Muscle of leg (tissue), 11 donors: ENCODE results near the gene CCDC12. TPM values are rescaled to one million over a fixed set of nuclear protein-coding genes. Genes with fewer than 3 reads are reported as not detected.

ENCODE experiments used
- DNase-seq: peaks from one replicate; pipeline ENCODE4 v3.0.0; 2013
- H3K27ac ChIP-seq: one replicate; pipeline ENCODE4 v1.5.1; 2013; ENCODE audit warnings: mild to moderate bottlenecking, low read length, control low read depth
- H3K27me3 ChIP-seq: one replicate; pipeline ENCODE4 v1.6.1; 2013; ENCODE audit warnings: low read length; ENCODE audit not compliant: control insufficient read depth, insufficient read depth
- H3K36me3 ChIP-seq: one replicate; pipeline ENCODE4 v1.6.1; 2013; ENCODE audit warnings: low read length; ENCODE audit not compliant: control insufficient read depth, insufficient read depth
- H3K4me1 ChIP-seq: one replicate; pipeline ENCODE4 v1.6.1; 2013; ENCODE audit warnings: low read length; ENCODE audit not compliant: control insufficient read depth, insufficient read depth
- H3K4me3 ChIP-seq: one replicate; pipeline ENCODE4 v1.5.1; 2013; ENCODE audit warnings: low read length, control low read depth
- H3K9me3 ChIP-seq: replicated peaks from 2 replicates; pipeline ENCODE4 v1.6.1; 2013; ENCODE audit warnings: low read depth, low read length; ENCODE audit not compliant: control insufficient read depth
- WGBS: methylation state at CpG from one replicate; pipeline ENCODE4 v1.1.5; 2013; ENCODE audit warnings: missing lambda C conversion rate; ENCODE audit not compliant: insufficient coverage; 5-methylcytosine and 5-hydroxymethylcytosine counted together
- polyA plus RNA-seq, 8 donors: library from polyadenylated mRNA; unstranded; fragments of 120-200 nt; gene quantifications; one replicate each; pipeline versions ENCODE4 v1.2.1 to v1.2.3, GENCODE V29; 2013; ENCODE audit warnings: inconsistent platforms in 1 of 8, low replicate concordance in 1 of 8; ENCODE audit not compliant: insufficient read length in 8 of 8, insufficient read depth in 1 of 8
- total RNA-seq: library from RNA; stranded (reverse); fragments of 120-200 nt; gene quantifications from one replicate; pipeline ENCODE4 v1.2.4, GENCODE V29; 2013

Gene CCDC12
- total and polyA plus RNA-seq, 9 donors = 37.7 to 56.4 (median 46.9) TPM

DNA sequence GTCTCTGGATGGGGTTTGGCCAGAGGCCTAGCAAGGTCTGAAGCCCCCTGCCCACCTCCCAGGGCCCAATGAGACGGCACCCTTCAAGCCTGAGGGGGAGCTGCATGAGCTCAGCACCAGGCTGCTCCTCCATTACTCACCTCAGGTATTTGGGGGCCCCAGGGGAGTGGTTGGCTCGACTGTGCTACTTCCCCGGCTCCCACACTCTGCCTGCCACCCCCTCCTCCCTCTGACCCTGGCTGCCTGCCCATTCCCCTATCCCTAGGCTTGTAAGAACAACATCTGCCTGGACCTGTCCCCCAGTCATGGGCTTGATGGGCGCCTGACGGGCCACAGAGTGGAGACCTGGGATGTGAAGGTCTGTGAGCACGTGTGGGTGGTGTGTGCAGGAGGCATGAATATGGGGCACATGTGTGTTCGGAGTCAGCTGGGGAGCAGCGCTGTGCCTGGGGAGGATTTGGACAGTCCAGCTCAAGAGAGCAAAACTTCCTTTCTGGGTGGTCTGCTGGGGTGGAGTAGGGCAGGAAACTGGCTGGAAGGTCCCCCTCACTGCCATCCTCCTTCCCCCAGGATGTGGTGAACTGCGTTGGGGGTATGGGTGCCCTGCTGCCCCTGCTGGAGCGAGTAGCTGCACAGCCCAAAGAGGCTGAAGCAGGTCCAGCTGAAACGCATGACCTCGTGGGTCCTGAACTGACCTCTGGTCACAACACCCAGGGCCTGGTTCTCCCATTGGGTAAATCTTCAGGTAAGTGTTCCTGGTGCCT, 20.3 kb upstream of the CCDC12 start:
- H3K27ac ChIP-seq = no peak overlapping the region
- WGBS = 50% methylated on average over 7 of the region's 12 CpGs
- no peaks in the 10 kb centered on the region for H3K9me3 ChIP-seq
- no peaks in the 10 kb centered on the region for H3K27me3 ChIP-seq
- peaks cover 27% of the 10 kb centered on the region for H3K36me3 ChIP-seq
- no peak overlapping the region for H3K4me3 ChIP-seq
- DNase-seq = no peak
- H3K4me1 ChIP-seq = peaks cover 5% of the 10 kb centered on the region

DNA sequence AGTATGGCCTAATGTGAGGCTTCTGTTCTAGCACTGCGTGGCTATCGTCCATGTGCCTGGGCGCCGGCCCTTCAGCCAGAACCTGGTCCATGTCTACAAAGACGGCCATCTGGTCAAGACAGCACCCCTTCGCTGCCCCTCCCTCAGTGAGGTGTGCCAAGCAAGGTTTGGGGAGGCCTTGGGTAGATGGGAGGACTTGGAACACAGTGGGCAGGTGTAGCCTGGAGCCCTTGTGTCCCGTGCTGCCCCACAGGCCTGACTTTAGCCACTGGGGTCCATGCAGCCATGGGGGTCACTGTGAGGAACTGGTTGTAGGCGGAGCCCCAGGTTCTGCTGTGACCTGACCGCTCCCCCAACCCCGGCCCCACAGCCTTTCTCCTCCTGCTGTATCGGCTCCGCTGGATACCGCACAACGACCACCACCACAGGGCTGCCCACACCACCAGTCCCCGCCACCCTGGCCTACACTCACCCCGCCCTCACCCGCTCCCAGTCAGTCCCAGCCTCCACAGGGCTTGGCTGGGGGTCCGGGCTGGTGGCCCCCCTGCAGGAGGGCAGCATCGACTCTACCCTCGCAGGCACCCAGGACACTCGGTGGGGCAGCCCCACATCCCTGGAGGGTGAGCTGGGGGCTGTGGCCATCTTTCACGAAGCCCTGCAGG, 19.5 kb upstream of the CCDC12 start:
- peaks cover 21% of the 10 kb centered on the region for H3K36me3 ChIP-seq
- H3K27me3 ChIP-seq = no peaks in the 10 kb centered on the region
- no peak overlapping the region for H3K27ac ChIP-seq
- H3K4me1 ChIP-seq = peaks cover 5% of the 10 kb centered on the region
- H3K4me3 ChIP-seq = no peak overlapping the region
- no peak for DNase-seq
- WGBS = 94% methylated on average over 21 of the region's 22 CpGs
- no peaks in the 10 kb centered on the region for H3K9me3 ChIP-seq

DNA sequence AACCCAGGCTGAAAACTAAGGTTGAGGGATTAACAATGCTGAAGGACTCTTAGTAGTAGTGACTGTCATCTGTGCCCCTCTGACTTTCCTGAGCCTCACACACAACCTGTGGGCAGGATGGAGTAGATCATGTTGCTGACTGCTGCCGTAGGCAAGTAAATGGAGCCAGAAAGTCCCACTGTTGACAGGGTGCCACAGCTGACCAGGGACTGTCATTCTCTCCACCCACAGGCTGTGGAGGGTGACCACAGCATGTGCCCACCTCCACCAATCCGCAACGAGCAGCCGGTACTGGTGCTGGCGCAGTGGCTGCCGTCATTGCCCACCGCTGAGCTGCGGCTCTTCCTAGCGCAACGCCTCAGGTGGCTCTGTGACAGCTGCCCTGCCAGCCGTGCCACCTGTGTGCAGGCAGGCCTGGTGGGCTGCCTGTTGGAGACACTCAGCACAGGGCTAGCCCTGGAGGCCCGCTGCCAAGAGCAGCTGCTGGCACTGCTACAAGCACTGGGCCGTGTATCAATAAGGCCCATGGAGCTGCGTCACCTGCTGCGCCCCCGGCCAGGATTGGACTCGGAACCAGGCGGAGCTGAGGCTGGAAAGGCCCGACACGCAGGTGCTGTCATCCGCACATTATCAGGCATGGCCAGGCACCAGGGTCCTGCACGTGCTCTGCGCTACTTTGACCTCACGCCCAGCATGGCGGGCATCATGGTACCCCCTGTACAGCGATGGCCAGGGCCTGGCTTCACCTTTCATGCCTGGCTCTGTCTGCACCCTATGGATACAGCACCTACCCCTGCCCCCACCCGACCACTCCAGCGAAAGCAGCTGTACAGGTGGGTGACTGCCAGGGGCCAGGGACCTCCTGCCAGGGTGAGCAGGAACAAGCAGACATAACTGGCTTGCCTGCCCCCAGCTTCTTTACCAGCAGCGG, 18.5 kb upstream of the CCDC12 start:
- Histone ChIP-seq H3K36me3 (peaks cover 14% of the 10 kb centered on the region), H3K27ac (no peak overlapping the region), H3K27me3 (no peaks in the 10 kb centered on the region), H3K9me3 (no peaks in the 10 kb centered on the region), H3K4me1 (peaks cover 5% of the 10 kb centered on the region), H3K4me3 (no peak overlapping the region)
- 87% methylated on average over 28 of the region's 29 CpGs for WGBS
- DNase-seq = no peak

DNA sequence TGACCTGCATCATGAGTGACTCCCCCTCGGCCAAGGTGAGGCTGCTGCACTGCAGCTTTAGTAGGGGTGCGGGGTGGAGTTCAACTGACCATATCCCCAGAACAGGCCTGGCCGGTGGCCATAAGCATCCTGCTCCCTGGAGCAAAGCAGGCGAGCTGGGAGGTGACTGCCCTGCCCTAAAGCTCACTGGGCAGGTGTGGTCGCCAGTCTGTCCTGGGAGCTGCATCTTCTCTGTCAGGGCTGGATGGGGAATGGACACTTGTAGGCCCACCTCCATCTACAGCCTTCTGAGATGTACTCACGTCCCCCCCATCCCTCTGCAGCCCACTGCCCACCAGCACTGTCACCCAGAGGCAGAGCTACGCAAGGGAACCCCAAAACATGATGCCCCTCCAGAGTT, 17.4 kb upstream of the CCDC12 start:
- 77% methylated on average over 6 of the region's 7 CpGs for WGBS
- H3K4me3 ChIP-seq = no peak overlapping the region
- H3K27me3 ChIP-seq = no peaks in the 10 kb centered on the region
- peaks cover 5% of the 10 kb centered on the region for H3K4me1 ChIP-seq
- no peak overlapping the region for H3K27ac ChIP-seq
- H3K36me3 ChIP-seq = peaks cover 7% of the 10 kb centered on the region
- H3K9me3 ChIP-seq = no peaks in the 10 kb centered on the region
- no peak for DNase-seq

DNA sequence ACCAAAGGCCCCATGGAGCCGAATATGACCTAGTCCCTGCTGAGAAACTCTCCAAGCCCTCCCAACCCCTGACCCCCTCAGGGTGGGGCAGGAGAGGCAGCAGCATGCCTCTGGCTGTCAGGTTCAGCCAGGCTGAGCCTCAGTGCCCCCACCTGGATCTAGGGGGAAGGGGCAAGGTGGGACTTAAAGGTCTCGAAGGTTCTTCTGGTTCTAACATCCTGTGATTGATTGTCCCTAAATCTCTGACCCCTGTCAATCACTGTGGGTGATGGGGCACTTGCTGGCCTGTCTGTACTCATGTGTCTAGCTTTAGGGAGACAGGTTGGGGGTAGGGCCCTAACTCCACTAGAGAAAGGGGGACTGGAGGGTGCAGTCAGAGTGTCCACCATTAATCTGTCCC, 16.7 kb upstream of the CCDC12 start:
- no peak overlapping the region for H3K27ac ChIP-seq
- WGBS = no CpG with 5 or more reads among the region's 2 CpGs
- H3K9me3 ChIP-seq = no peaks in the 10 kb centered on the region
- DNase-seq = no peak
- no peak overlapping the region for H3K4me3 ChIP-seq
- H3K4me1 ChIP-seq = peaks cover 5% of the 10 kb centered on the region
- peaks cover 7% of the 10 kb centered on the region for H3K36me3 ChIP-seq
- H3K27me3 ChIP-seq = no peaks in the 10 kb centered on the region

DNA sequence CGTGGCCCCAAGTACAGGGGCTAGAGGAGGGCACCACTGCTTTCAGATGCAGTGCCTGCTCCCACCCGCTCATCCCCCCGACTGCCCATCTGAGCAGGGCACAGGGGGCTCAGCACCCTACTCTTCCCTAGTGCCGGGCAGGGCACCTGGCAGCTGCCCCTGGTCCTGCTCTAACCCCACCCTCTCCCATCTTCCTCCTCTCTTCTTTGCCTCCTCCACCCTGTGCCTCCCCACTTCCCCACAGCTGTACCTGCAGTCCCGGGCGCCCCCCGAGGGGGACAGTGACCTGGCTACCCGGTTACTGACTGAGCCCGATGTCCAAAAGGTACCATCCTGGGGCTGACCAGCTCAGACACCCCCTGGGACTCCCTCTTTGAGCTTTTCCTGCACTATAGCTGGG, 15.7 kb upstream of the CCDC12 start:
- no peak overlapping the region for H3K4me3 ChIP-seq

DNA sequence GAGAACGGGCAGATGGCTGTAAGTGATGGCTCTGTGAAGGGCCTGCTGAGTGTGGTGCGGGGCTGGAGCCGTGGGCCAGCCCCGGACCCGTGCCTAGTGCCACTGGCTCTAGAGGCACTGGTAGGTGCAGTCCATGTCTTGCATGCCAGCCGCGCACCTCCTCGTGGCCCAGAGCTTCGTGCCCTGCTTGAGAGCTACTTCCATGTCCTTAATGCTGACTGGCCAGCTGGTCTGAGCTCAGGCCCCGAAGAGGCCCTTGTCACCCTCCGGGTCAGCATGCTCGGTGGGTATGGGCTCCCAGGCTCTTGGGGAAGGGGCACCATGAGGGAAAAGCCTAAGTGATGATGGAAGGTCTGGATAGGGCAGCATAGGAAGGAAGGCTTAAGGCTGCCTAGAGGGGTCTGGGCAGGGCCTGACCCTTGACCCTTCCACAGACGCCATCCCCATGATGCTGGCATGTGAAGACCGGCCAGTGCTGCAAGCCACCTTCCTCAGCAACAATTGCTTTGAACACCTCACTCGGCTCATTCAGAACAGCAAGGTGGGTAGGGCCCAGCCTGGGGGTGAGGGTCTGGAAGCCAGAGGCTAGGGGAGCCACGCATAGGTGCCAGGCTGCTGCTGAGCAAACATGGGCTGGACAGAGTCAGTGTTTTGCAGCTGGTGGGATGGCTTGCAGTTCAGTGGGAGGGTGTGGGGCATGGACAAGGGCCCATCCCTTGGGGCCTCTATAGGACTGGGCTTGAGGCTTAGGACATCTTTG, 15.0 kb upstream of the CCDC12 start:
- Histone ChIP-seq H3K36me3 (peaks cover 7% of the 10 kb centered on the region), H3K4me1 (peaks cover 14% of the 10 kb centered on the region), H3K27ac (no peak overlapping the region), H3K9me3 (no peaks in the 10 kb centered on the region), H3K27me3 (no peaks in the 10 kb centered on the region), H3K4me3 (no peak overlapping the region)
- no peak for DNase-seq
- WGBS = 91% methylated on average over 14 of the region's 16 CpGs

More for the DNA sequence above, 15.7 kb upstream of the CCDC12 start:
- peaks cover 11% of the 10 kb centered on the region for H3K4me1 ChIP-seq
- H3K27me3 ChIP-seq = no peaks in the 10 kb centered on the region
- no peak for DNase-seq
- H3K36me3 ChIP-seq = peaks cover 7% of the 10 kb centered on the region
- no peaks in the 10 kb centered on the region for H3K9me3 ChIP-seq
- H3K27ac ChIP-seq = no peak overlapping the region
- 83% methylated on average over 8 of the region's 9 CpGs for WGBS

DNA sequence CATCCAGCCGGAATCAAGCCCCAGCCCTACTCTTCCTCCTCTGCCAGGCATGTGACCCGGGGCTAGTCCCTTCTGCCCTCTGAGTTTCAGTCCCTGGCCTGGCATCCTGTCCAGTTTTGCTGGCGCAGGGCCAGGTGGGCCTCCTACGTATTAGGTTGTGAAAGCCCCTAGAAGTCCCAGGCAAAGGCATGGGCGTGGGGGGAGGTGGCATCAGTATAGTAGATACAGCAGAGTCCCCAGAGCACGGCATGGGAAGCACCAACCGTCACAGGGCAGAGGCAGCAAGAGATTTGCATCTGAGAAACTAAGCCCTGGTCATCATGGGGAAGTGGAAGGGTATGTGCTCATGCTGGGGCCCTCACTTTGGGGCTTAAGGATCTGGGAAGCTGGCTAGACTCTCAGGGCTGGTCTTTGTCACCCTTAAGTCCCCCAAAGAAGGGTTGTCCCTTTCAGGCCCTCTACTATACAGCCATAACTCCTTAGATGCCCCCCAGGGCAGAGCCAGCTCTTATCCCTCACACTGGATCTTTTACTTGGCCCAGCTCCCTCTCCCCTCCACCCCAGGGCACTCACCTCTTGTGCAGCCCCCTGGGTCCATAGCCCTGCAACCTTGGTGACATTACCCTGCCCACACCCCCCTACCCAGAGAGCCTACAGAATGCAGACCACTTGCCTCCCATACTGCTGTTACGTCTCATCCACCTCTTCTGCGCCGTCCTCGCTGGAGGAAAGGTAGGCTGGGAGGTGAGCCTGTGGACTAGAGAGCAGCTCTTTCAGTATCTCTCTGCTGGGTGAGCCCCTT, 14.2 kb upstream of the CCDC12 start:
- whole genome bisulfite sequencing = 62% methylated on average over 7 of the region's 11 CpGs
- Histone ChIP-seq H3K4me1 (peaks cover 14% of the 10 kb centered on the region), H3K27me3 (no peaks in the 10 kb centered on the region), H3K9me3 (no peaks in the 10 kb centered on the region), H3K36me3 (peaks cover 7% of the 10 kb centered on the region), H3K4me3 (no peak overlapping the region), H3K27ac (no peak overlapping the region)
- DNase-seq = no peak

DNA sequence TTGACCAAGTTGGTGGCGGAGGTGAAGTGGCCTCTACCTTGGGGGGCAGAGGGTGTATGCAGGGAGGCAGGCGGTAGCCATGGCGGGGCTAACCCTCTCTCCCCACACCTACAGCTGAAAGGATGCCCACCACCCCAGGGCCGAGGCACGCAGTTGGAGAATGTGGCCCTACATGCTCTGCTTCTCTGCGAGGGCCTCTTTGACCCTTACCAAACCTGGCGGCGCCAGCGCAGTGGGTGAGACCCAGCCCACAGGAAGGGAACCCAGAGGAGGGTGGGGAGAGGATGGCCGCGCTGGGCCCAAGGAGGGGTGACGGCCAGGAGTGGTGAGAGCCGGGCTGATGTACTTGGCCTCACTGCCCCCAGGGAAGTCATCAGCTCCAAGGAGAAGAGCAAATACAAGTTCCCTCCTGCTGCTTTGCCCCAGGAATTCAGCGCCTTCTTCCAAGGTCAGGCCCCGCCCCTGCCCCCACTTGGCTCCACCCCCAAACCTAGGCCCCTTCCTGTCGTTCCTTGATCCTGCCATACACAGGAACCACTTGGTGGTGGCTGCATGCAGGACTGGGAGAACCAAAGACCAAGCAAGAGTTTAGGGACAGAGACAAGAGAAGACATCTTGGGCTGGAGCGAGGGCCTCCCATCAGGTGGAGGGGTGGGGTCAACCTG, 12.7 kb upstream of the CCDC12 start:
- WGBS = 86% methylated on average over 5 of the region's 17 CpGs
- Histone ChIP-seq H3K36me3 (peaks cover 4% of the 10 kb centered on the region), H3K4me1 (peaks cover 9% of the 10 kb centered on the region), H3K4me3 (no peak overlapping the region), H3K27me3 (no peaks in the 10 kb centered on the region), H3K27ac (no peak overlapping the region), H3K9me3 (no peaks in the 10 kb centered on the region)
- DNase-seq = no peak
